NCI-H2227 (cell line): ENCODE measurements around the gene DNAJC10.

Source experiments
- DNase-seq: peaks from one replicate; lab custom pipeline; 2025; ENCODE audit not compliant: unreplicated experiment; lab: John Stamatoyannopoulos, UW

DNAJC10 gene

GRCh38 chr2:182784058-182784706, 68.1 kb downstream of the DNAJC10 start:
- DNase-seq: no peak

- peak; percentile 74 for DNase-seq
Observed at GRCh38 chr2:182784777-182785176, 68.7 kb downstream of the DNAJC10 start.

- no peak for DNase-seq
Observed at GRCh38 chr2:182792441-182792840, 76.4 kb downstream of the DNAJC10 start.

DNA sequence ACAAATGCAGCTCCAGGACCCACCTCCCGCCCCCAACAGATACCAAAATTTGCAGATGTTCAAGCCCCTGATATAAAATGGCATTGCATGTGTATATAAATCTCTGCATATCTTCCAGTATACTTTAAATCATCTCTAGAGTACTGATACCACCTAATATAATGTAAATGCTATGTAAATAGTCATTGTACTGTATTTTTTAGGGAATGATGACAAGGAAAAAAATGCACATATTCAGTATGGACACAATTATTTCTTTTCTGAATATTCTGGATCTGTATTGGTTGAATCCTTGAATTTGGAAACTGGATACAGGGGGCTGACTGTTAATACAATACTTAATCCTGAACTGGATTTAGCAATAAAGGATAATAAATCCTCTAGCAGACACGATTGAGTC, 82.7 kb downstream of the DNAJC10 start:
- no peak for DNase-seq

DNA sequence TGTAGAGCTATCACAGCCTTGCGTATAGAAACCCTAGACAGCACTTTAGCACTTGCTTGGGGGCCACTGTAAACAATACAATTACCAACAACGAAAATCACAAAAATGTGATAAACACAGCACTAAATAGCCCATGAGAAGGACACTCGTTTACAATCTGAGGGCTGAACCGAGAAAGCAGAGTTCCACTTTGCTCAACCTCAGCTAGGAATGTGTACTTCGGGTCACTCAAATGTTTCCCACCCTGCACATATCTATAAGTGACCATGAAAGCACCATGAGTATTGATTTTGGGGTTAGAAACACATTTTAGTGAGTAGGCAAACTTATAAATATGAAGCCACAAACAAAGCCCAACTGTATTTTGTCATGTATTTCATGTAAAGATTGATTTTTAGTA, 88.1 kb downstream of the DNAJC10 start:
- DNase-seq: no peak

DNA sequence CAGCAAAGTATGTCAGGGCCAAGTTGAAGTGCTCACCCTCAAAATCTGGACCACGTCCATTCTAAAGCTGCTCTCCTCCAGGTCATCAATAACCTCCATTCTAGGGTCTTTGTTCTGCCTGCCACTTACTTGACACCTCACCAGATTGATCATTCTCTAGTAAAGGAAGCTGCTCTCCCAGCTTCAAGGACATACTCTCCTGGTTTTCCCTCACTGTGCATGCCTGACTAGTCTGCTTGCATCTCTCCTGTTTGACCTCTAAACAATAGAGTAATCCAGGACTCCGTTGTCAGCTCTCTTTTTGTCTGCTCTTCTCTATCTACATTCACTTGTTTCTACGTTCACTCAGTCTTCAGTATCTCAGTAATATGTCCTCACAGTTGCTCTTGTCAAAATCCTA, 91.3 kb downstream of the DNAJC10 start:
- DNase-seq: no peak

DNA sequence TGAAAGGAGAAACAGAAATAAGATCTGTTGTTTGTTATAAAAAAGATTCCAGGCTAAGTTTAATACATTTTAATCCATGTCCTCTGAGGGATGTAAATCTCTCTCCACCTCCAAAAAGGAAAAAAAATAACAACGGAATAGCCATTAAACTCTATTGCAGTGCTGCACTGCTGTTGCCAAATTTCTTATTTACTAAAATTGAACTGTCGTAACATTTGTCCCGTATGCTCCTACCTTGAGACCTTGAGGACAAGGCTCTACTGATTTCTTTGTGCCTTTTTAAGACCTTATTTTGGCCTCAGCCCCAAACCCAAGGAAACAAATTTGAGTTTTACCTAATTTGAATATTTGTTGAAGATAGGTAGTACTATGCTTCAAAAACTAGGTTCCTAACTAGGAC, 94.0 kb downstream of the DNAJC10 start:
- DNase-seq: no peak

GRCh38 chr2:182814380-182814779, 98.3 kb downstream of the DNAJC10 start:
- no peak for DNase-seq

- no peak for DNase-seq
Observed at GRCh38 chr2:182814804-182815203, 98.7 kb downstream of the DNAJC10 start.

DNA sequence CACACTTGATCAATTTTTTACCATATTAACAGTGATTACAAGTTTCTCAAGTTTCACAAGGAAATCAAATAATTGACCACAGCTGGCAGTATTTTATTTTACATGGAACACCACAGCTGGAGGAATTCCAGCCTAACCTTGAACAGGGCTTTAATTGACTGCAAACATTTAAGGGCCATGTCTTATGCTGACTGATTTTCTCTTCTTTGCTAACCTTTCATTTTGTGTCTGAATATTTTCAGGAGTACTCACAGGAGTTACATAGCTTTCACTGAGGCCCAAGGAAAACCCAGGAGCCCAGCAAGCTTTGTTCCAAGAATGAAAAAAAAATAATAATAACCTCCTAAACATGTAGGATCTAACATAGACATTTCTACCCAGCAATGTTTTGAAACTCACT, 100.8 kb downstream of the DNAJC10 start:
- no peak for DNase-seq

DNA sequence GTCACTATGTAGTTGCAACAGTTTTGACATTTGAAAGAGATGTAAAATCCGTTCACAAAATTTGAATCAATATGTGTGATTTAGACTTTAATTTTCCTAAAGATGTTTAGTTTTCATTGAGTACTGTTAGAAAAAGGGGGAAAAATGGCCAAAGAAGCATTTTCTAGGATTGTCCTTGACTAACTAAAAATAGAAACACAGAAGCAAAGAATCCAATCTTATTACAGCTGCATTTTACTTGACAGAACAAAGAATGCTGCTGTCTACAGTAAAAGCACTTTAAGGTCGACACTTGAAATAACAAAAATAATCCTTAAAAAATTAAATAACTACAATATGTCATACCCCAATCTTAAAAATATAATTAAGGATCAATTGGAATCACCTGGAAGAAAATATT, 101.5 kb downstream of the DNAJC10 start:
- DNase-seq: no peak

GRCh38 chr2:182818501-182818900, 102.4 kb downstream of the DNAJC10 start:
- DNase-seq: peak; percentile 40

DNA sequence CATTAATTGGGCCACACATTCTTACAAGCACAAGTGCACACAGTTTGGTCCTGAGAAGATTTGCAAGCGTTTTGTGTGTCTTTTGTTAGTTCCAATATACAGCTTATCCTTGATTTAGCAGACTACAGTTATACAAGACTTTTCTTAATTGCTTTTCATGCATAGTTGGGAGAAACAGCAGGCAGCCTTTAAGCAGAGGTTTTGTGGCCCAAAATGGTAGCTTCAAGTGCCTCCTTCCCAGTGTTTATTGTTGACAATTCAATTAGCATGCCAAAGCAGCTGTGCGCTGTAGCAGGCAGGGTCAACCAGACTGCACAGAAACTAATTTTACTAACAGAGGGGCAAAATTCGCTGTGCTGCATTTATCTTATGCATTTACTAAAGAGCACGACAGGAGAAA, 102.9 kb downstream of the DNAJC10 start:
- peak; percentile 78 for DNase-seq

DNA sequence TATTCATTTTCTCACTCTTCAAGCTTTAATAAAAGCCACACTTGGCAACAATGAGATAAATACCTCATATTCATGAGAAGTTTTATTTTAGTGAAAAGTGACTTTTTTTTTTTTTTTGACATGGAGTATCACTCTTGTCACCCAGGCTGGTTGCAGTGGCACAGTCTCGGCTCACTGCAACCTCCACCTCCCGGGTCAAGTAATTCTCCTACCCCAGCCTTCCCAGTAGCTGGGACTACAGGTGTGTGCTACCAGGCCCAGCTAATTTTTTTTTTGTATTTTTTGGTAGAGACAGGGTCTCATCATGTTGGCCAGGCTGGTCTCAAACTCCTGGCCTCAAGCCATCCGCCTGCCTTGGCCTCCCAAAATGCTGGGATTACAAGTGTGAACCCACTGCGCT, 103.4 kb downstream of the DNAJC10 start:
- no peak for DNase-seq

DNA sequence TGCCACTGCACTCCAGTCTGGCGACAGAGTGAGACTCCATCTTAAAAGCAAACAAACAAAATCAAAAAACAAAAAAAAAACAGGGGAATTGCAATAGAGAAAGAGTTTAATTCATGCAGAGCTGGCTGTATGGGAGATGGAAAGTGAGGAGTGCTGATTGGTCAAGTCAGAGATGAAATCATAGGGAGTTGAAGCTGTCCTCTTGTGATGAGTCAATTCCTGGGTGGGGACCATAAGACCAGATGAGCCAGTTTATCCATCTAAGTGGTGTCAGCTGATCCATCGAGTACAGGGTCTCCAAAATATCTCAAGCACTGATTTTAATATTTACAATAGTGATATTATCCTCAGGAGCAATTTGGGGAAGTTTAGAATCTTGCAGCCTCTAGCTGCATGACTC, 105.1 kb downstream of the DNAJC10 start:
- no peak for DNase-seq

- no peak for DNase-seq
Observed at GRCh38 chr2:182822733-182823132, 106.7 kb downstream of the DNAJC10 start.

GRCh38 chr2:182824056-182824766, 108.2 kb downstream of the DNAJC10 start:
- DNase-seq: no peak

- DNase-seq: no peak
Observed at GRCh38 chr2:182824767-182825158, 108.7 kb downstream of the DNAJC10 start.

GRCh38 chr2:182826064-182826463, 110.0 kb downstream of the DNAJC10 start:
- DNase-seq: no peak

- no peak for DNase-seq
Observed at GRCh38 chr2:182826496-182826895, 110.4 kb downstream of the DNAJC10 start.

- no peak for DNase-seq
Observed at GRCh38 chr2:182827182-182827879, 111.3 kb downstream of the DNAJC10 start.

DNA sequence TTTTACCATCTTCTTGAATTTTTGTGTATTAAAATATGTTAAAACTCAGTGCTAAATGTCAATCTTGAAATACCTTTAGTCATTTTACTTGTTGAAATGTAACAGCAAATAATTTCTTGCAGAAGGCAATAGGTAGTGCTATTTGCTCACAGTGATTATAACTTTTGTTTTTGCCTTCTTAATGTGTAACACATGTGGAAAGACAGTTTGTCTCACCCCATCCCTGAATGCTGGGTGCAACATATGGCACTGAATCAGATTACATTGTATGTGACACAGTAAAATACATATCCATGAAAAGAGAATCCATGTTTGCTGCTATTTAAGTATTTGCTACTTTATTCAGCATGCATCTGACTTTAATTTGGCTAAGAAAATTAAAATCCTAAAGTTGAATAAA, 115.0 kb downstream of the DNAJC10 start:
- DNase-seq: no peak
